ENCODE results near the gene SLC8A1. TPM values are rescaled to one million over a fixed set of nuclear protein-coding genes. Genes with fewer than 3 reads are reported as not detected.

The SLC8A1 gene
- total RNA-seq, 1 donor from 2014 or later, result 5.6 TPM

- intact Hi-C loops (cut with DNase I), result no loop called here
- Histone ChIP-seq H3K4me1 (no peaks in the 10 kb centered on the region), H3K36me3 (peaks cover 0 to 3% of the 10 kb centered on the region in 2 donors), H3K27ac (no peak overlapping the region), H3K27me3 (no peaks in the 10 kb centered on the region), H3K9me3 (no peaks in the 10 kb centered on the region), H3K4me3 (no peak overlapping the region)
- DNase-seq (ENCODE audit: low spot score in 2 of 2), result no peak
- TF ChIP-seq CTCF (IDR thresholded peaks at IDR 0.05), result no peak
Measured at GRCh38 chr2:40158781-40159180, 293.1 kb downstream of the SLC8A1 start.

DNA sequence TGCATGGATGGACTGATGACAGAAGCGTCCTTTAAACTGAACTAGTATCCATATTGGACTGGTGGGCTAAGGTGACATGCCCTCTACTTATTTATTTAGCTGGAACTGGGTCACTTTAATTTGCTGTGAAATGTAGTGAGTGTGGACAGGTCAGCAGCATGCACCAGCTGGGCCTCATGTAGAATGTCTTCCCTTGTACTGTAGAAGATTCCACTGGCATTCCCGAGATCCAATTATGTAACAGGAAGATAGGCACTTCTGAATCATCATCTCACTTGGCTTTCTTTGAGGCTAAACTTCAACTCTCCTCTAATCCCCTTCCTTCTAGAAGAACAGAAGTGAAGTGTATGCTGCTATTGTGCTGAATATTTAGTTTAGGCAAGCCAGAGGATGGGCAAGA lies 296.2 kb downstream of the SLC8A1 start:
- Histone ChIP-seq H3K4me3 (no peak overlapping the region), H3K27me3 (no peaks in the 10 kb centered on the region), H3K4me1 (no peaks in the 10 kb centered on the region), H3K27ac (no peak overlapping the region), H3K9me3 (no peaks in the 10 kb centered on the region), H3K36me3 (peaks cover 0 to 3% of the 10 kb centered on the region in 2 donors)
- intact Hi-C loops (cut with DNase I), result no loop called here
- TF ChIP-seq CTCF (IDR thresholded peaks at IDR 0.05), result no peak
- DNase-seq (ENCODE audit: low spot score in 2 of 2), result no peak

- no peak for TF ChIP-seq CTCF (IDR thresholded peaks at IDR 0.05)
Measured at GRCh38 chr2:40150266-40150665, 301.6 kb downstream of the SLC8A1 start.

DNA sequence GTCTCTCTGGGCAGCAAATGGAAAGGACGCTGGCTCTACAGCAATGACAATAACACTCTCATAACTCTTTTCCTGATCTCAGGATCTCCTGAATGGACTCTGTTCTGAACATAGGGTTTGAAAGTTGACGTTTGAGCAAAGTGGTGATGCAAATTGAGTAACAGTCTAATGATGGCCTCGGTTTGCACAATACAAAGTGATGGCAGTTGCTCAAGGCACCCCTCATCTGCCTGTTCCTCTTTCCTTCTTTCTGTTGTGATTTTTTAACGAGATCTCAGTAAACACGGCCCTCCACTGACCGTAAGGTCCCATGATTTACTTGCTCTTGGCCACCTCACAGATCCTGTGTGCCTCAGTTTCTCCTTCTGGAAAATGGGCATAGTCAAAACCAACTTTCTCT lies 303.6 kb downstream of the SLC8A1 start:
- H3K4me3 ChIP-seq, result no peak overlapping the region
- no peaks in the 10 kb centered on the region for H3K4me1 ChIP-seq
- no peaks in the 10 kb centered on the region for H3K36me3 ChIP-seq
- H3K27ac ChIP-seq, result no peak overlapping the region
- no peaks in the 10 kb centered on the region for H3K9me3 ChIP-seq
- H3K27me3 ChIP-seq, result no peaks in the 10 kb centered on the region
- TF ChIP-seq CTCF (IDR thresholded peaks at IDR 0.05), result no peak
- DNase-seq (ENCODE audit: low spot score in 2 of 2), result no peak
- intact Hi-C loops (cut with DNase I), result no loop called here

More at GRCh38 chr2:40150266-40150665, 301.6 kb downstream of the SLC8A1 start:
- intact Hi-C loops (cut with DNase I), result no loop called here
- H3K27me3 ChIP-seq, result no peaks in the 10 kb centered on the region
- no peaks in the 10 kb centered on the region for H3K36me3 ChIP-seq
- no peak for DNase-seq (ENCODE audit: low spot score in 2 of 2)
- H3K4me3 ChIP-seq, result no peak overlapping the region
- no peaks in the 10 kb centered on the region for H3K9me3 ChIP-seq
- H3K4me1 ChIP-seq, result no peaks in the 10 kb centered on the region
- no peak overlapping the region for H3K27ac ChIP-seq

DNA sequence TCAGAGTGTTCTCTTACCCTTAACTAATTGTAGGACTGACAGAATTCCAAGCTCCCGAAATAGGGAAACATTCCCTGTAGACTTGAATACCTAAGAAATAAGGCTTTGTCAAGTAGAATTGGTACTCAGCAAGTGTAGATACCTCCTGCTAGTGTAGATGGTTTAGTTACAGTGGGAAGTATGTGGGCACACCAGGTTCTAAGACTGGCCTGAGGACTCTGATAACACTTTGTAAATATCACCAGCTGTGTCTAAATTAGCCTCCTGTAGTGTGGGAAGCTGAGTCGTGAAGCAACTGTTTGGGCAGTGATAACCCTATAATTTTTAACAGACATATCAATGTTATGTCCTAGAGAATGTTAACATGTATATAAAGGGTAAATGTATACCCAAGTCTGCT lies 304.5 kb downstream of the SLC8A1 start:
- no peaks in the 10 kb centered on the region for H3K27me3 ChIP-seq
- no peaks in the 10 kb centered on the region for H3K9me3 ChIP-seq
- H3K27ac ChIP-seq, result no peak overlapping the region
- intact Hi-C loops (cut with DNase I), result no loop called here
- TF ChIP-seq CTCF (IDR thresholded peaks at IDR 0.05), result no peak
- H3K4me1 ChIP-seq, result no peaks in the 10 kb centered on the region
- DNase-seq (ENCODE audit: low spot score in 2 of 2), result no peak
- no peaks in the 10 kb centered on the region for H3K36me3 ChIP-seq
- no peak overlapping the region for H3K4me3 ChIP-seq

GRCh38 chr2:40144022-40144421 lies 307.9 kb downstream of the SLC8A1 start:
- no peaks in the 10 kb centered on the region for H3K36me3 ChIP-seq
- no peak overlapping the region for H3K27ac ChIP-seq
- DNase-seq (ENCODE audit: low spot score in 2 of 2), result no peak
- H3K27me3 ChIP-seq, result no peaks in the 10 kb centered on the region
- intact Hi-C loops (cut with DNase I), result no loop called here
- H3K4me3 ChIP-seq, result no peak overlapping the region
- TF ChIP-seq CTCF (IDR thresholded peaks at IDR 0.05), result no peak
- no peaks in the 10 kb centered on the region for H3K4me1 ChIP-seq
- H3K9me3 ChIP-seq, result no peaks in the 10 kb centered on the region
